Suppressor macrophage treated with lipopolysaccharide for 4 hours (primary cell): ENCODE measurements around the gene ZNF112.

ENCODE experiments used
- DNase-seq: peaks from one replicate; pipeline ENCODE4 v3.0.0-alpha.2; 2020

Gene ZNF112

DNA sequence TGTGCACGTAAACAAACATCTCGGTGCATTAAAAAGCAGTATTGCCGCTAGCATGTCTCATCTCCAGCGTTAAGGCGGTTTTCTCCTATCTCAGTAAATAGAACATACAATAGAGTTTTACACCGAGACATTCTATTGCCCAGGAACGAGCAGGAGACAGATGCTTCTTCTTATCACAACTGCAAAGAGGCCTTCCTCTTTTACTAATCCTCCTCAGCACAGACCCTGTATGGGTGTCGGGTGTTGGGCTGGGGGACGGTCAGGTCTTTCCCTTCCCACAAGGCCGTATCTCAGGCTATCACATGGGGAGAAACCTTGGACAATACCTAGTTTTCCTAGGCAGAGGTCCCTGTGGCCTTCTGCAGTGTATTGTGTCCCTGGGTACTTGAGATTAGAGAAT is 75.6 kb downstream of the ZNF112 start:
- DNase-seq = no peak

- DNase-seq = no peak
These were observed 78.2 kb downstream of the ZNF112 start for GRCh38 chr19:44278181-44278690.

- DNase-seq = no peak
These were observed 79.1 kb downstream of the ZNF112 start for GRCh38 chr19:44277331-44277730.
